22Rv1 (cell line): Measurements from ENCODE around the gene STOX1.
"Not testable (repeated sequence)": the region's sequence is repeated elsewhere in the genome, so short reads cannot be mapped to it uniquely, and the experiment has no call there.

Source experiments
- CTCF ChIP-seq: fragments of 450-650 bp; IDR thresholded peaks from 2 replicates; pipeline ENCODE4 v1.5.1; 2017; ENCODE audit warnings: mild to moderate bottlenecking
- ZFX ChIP-seq: fragments of 450-650 bp; IDR thresholded peaks from 2 replicates; pipeline ENCODE4 v1.6.1; 2017; ENCODE audit warnings: antibody characterized with exemption, borderline replicate concordance

GRCh38 chr10:68827592-68827959 is 245 bp downstream of the STOX1 start:
- TF ChIP-seq CTCF, ZFX: not testable (repeated sequence)
